ENCODE data around the gene OSBPL1A. TPM values are rescaled to one million over a fixed set of nuclear protein-coding genes. Genes with fewer than 3 reads are reported as not detected.

OSBPL1A gene
- total RNA-seq (67.1 TPM), polyA plus RNA-seq (ENCODE audit: insufficient read depth in 1 of 8, insufficient read length in 8 of 8, low replicate concordance in 1 of 8) (10 to 100 TPM; 43.0 to 68.0 (median 54.5) TPM)
- long read RNA-seq, donor 1, partial matches to known transcripts = 0 of 4 reads
- long read RNA-seq, donor 1, other reads (novel, unspliced or antisense) = 0 of 4 reads
- long read RNA-seq, donor 2, partial matches to known transcripts = 0 of 2 reads
- long read RNA-seq, donor 2, other reads (novel, unspliced or antisense) = 0 of 2 reads
- long read RNA-seq, donor 3, full-length matches to known transcripts = 10 of 15 reads
- long read RNA-seq, donor 3, partial matches to known transcripts = 5 of 15 reads
- long read RNA-seq, donor 3, other reads (novel, unspliced or antisense) = 0 of 15 reads
- long read RNA-seq, donor 4, partial matches to known transcripts = 0 of 3 reads
- long read RNA-seq, donor 4, other reads (novel, unspliced or antisense) = 0 of 3 reads
- long read RNA-seq, donor 5, transcript OSBPL1A-204 (14 exons, 3,317 nt) = major isoform, 7 of 97 reads
- long read RNA-seq, donor 5, partial matches to known transcripts = 90 of 97 reads
- long read RNA-seq, donor 5, other reads (novel, unspliced or antisense) = 0 of 97 reads
- long read RNA-seq, donor 6, transcript OSBPL1A-204 (14 exons, 3,317 nt) = major isoform, 10 of 10 reads
- long read RNA-seq, donor 6, partial matches to known transcripts = 0 of 10 reads
- long read RNA-seq, donor 6, other reads (novel, unspliced or antisense) = 0 of 10 reads
- long read RNA-seq, donor 7, transcript OSBPL1A-204 (14 exons, 3,317 nt) = major isoform, 6 of 17 reads
- long read RNA-seq, donor 7, partial matches to known transcripts = 11 of 17 reads
- long read RNA-seq, donor 7, other reads (novel, unspliced or antisense) = 0 of 17 reads
- long read RNA-seq, donor 8, partial matches to known transcripts = 0 of 1 reads
- long read RNA-seq, donor 8, other reads (novel, unspliced or antisense) = 0 of 1 reads
- long read RNA-seq, donor 9, transcript OSBPL1A-204 (14 exons, 3,317 nt) = major isoform, 5 of 5 reads
- long read RNA-seq, donor 9, partial matches to known transcripts = 0 of 5 reads
- long read RNA-seq, donor 9, other reads (novel, unspliced or antisense) = 0 of 5 reads
- long read RNA-seq, donor 10, transcript OSBPL1A-204 (14 exons, 3,317 nt) = major isoform, 10 of 10 reads
- long read RNA-seq, donor 10, partial matches to known transcripts = 0 of 10 reads
- long read RNA-seq, donor 10, other reads (novel, unspliced or antisense) = 0 of 10 reads
- long read RNA-seq, donor 11, full-length matches to known transcripts = 4 of 4 reads
- long read RNA-seq, donor 11, partial matches to known transcripts = 0 of 4 reads
- long read RNA-seq, donor 11, other reads (novel, unspliced or antisense) = 0 of 4 reads

DNA sequence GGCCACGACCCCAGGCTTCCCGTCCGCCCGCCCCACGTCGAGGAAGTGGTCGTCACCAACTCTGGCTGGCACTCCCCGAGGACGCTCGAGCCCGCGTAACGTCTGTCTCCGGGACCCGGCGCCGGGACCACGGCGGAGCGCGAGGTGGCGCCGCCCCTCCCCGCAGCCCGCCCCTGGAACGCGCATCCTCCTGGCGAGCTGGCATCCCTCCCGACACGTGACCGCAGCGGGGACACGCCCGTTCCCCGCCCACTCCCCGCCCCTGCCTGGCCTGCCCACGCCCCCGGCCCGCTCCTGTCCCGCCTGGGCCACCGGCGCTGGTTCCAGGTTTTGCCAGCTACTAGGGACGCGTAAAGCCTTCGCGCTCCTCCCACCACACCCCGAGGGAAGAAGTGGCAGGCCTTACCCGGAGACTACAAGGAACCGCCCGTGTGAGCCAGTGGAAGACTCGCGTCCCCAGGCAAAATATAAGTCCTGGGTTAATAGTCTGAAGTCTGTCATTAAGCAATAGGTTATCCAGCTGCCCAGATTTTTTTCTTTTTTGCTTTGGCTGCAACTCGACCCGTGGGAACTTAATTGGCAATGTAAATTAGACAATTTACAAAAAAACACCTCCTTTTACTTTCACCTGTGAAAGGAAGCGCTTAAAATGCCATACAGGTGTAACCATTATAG, at the start of gene OSBPL1A:
Gene OSBPL1A (minus strand): TSS at position 131 of the 675 bp plus-strand sequence. CDS start 20,291 bp downstream, outside the sequence.
- DNase-seq = peak; percentile 95
- 0% methylated on average over 47 of the region's 55 CpGs for WGBS (ENCODE audit: insufficient coverage)
- H3K27ac ChIP-seq (ENCODE audit: low read length) = peak within 1 kb of the TSS; percentile 82
- H3K9me3 ChIP-seq (replicated peaks; ENCODE audit: control insufficient read depth, low read depth, low read length) = no peaks in the 10 kb centered on the region
- no peaks in the 10 kb centered on the region for H3K36me3 ChIP-seq (ENCODE audit: control insufficient read depth, insufficient read depth, low read length)
- H3K4me3 ChIP-seq (ENCODE audit: low read length) = peak within 1 kb of the TSS; percentile 79
- no peaks in the 10 kb centered on the region for H3K27me3 ChIP-seq (ENCODE audit: control insufficient read depth, insufficient read depth, low read length)
- H3K4me1 ChIP-seq (ENCODE audit: control insufficient read depth, insufficient read depth, low read length) = peaks cover 2% of the 10 kb centered on the region

DNA sequence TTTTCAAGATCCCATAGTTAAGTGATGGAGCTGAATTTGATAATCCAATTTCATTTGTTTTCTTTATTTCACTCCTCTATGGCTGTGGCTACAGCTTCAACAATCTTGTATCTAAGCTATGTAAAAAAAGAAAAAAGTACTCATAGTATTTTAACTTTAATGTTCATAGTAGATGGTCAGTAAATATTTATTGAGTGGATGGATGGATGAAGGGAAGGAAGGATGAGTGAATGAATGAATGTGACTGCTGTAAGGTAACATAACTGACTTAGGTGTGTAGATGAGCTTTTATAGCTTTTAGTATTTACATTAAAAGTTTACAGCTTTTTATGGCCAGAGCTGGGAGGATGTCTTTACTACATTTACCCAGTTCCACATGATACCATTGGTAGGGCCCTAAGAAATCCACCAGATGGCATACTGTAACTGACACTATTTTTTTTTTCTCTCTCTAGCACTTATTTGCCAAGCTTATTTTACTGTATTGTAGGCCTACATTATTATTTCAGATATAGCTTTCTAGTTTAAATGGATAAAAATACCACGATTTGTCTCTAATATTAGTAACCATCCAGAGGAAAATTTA, 49.4 kb upstream of the OSBPL1A start:
- Histone ChIP-seq H3K9me3 (replicated peaks; ENCODE audit: control insufficient read depth, low read depth, low read length) (no peaks in the 10 kb centered on the region), H3K4me1 (ENCODE audit: control insufficient read depth, insufficient read depth, low read length) (no peaks in the 10 kb centered on the region), H3K4me3 (ENCODE audit: low read length) (no peak overlapping the region), H3K27ac (ENCODE audit: low read length) (no peak overlapping the region), H3K27me3 (ENCODE audit: control insufficient read depth, insufficient read depth, low read length) (no peaks in the 10 kb centered on the region), H3K36me3 (ENCODE audit: control insufficient read depth, insufficient read depth, low read length) (peaks cover 25% of the 10 kb centered on the region)
- no CpG with 5 or more reads among the region's 1 CpG for WGBS (ENCODE audit: insufficient coverage)
- DNase-seq = no peak

DNA sequence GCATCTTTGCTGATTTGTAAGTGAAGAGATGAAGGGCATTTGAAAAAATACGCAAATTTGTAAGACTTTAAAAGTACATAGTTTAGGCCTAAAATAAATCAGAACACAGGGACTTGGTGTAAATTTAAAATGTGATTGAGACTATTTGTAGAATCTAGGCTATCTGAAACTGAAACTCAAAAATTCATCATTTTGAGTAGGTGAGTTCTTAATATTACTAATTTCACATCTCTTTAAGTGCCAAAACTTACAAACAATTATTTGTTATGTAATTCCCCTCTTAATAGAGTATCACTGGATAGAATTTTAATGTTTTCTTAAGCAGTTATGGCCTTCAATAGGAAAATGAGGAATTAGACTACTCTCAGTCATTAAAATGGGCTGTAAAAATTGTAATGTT, 48.8 kb upstream of the OSBPL1A start:
- Histone ChIP-seq H3K27ac (ENCODE audit: low read length) (no peak overlapping the region), H3K9me3 (replicated peaks; ENCODE audit: control insufficient read depth, low read depth, low read length) (no peaks in the 10 kb centered on the region), H3K4me1 (ENCODE audit: control insufficient read depth, insufficient read depth, low read length) (no peaks in the 10 kb centered on the region), H3K4me3 (ENCODE audit: low read length) (no peak overlapping the region), H3K27me3 (ENCODE audit: control insufficient read depth, insufficient read depth, low read length) (no peaks in the 10 kb centered on the region), H3K36me3 (ENCODE audit: control insufficient read depth, insufficient read depth, low read length) (peaks cover 23% of the 10 kb centered on the region)
- no CpG with 5 or more reads among the region's 1 CpG for WGBS (ENCODE audit: insufficient coverage)
- DNase-seq = no peak

DNA sequence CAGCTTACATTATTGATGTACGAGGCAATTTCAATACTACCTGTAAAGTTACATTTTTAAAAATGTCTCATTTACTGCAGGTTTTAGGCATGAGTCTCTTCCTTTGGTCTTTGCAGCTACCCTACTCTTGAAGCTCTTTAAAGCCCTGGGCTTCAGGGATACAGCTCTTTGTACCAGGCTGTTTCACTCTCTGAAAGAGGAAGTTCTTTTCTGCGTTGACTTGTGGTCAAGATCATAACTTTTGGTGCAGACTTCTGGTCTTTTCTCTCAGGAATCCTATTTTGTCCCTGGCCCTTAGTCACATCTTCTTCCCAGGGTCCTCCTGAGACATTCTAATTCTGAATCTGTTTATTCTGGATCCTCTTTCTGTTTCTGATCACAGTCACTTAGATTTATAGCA, 46.2 kb upstream of the OSBPL1A start:
- H3K27me3 ChIP-seq (ENCODE audit: control insufficient read depth, insufficient read depth, low read length) = no peaks in the 10 kb centered on the region
- no peak for DNase-seq
- H3K27ac ChIP-seq (ENCODE audit: low read length) = no peak overlapping the region
- WGBS (ENCODE audit: insufficient coverage) = no CpG with 5 or more reads among the region's 2 CpGs
- no peak overlapping the region for H3K4me3 ChIP-seq (ENCODE audit: low read length)
- H3K36me3 ChIP-seq (ENCODE audit: control insufficient read depth, insufficient read depth, low read length) = peaks cover 20% of the 10 kb centered on the region
- no peaks in the 10 kb centered on the region for H3K4me1 ChIP-seq (ENCODE audit: control insufficient read depth, insufficient read depth, low read length)
- H3K9me3 ChIP-seq (replicated peaks; ENCODE audit: control insufficient read depth, low read depth, low read length) = no peaks in the 10 kb centered on the region

DNA sequence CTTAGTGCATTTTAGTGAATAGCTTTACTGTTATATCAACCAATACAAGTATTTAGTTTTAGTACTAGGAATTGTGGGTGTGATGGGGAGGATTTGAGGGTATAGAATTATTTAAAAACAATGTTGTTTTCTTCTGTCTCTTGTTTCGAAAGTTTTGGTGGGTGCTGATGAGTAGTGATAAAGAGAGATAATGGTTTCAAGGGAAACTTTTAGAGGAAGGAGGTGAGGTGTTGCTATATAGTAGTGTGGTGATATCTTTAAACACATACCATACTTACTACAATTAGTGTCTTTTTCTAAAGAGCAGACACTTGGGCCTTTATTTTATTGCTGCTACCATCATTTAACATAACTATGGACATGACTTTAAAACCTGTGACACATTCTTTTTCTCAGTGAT, 39.3 kb upstream of the OSBPL1A start:
- Histone ChIP-seq H3K4me3 (ENCODE audit: low read length) (no peak overlapping the region), H3K27me3 (ENCODE audit: control insufficient read depth, insufficient read depth, low read length) (no peaks in the 10 kb centered on the region), H3K27ac (ENCODE audit: low read length) (no peak overlapping the region), H3K4me1 (ENCODE audit: control insufficient read depth, insufficient read depth, low read length) (no peaks in the 10 kb centered on the region), H3K36me3 (ENCODE audit: control insufficient read depth, insufficient read depth, low read length) (peaks cover 30% of the 10 kb centered on the region), H3K9me3 (replicated peaks; ENCODE audit: control insufficient read depth, low read depth, low read length) (no peaks in the 10 kb centered on the region)
- no peak for DNase-seq
- WGBS (ENCODE audit: insufficient coverage) = no CpG with 5 or more reads among the region's 1 CpG

DNA sequence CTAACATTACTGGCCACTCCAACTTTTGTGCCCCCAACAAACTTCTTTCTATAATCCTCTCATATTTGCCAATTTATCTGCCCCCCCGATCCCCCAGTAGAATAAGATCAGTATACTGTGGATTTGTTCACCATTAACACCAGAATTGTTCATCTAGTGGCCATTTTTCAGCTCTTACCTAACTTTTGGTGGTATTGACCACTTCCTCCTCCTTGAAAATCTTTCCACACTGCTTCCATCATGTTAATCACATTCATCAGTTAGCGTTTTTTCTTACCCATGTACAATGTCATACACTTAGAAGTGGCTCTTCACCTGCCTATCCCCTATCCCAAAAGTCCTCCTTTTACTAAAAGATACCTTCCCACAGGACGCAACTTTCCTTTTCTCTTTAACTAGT, 35.0 kb upstream of the OSBPL1A start:
- Histone ChIP-seq H3K36me3 (ENCODE audit: control insufficient read depth, insufficient read depth, low read length) (peaks cover 23% of the 10 kb centered on the region), H3K4me3 (ENCODE audit: low read length) (no peak overlapping the region), H3K27ac (ENCODE audit: low read length) (no peak overlapping the region), H3K4me1 (ENCODE audit: control insufficient read depth, insufficient read depth, low read length) (no peaks in the 10 kb centered on the region), H3K27me3 (ENCODE audit: control insufficient read depth, insufficient read depth, low read length) (no peaks in the 10 kb centered on the region), H3K9me3 (replicated peaks; ENCODE audit: control insufficient read depth, low read depth, low read length) (no peaks in the 10 kb centered on the region)
- WGBS (ENCODE audit: insufficient coverage) = 100% methylated on average over 2 of the region's 3 CpGs
- no peak for DNase-seq

DNA sequence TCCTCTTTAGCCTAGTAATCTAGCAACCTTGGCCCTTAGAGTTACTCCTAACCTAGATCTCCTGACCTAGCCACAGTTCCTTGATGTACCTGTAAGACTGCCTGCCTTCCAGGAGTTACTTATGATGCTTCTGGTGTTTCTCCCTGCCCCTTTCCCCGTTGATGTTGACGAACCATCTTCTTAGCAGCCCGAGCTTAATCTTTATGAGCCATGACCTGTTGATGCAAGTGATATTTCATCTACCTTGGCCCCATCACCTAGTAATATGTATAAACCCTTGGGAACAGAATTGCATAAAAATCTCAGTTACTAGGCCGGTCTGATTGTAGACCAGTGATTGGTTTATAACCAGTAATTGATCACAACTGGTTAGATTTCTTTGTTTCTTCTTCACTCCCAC, 31.6 kb upstream of the OSBPL1A start:
- Histone ChIP-seq H3K4me3 (ENCODE audit: low read length) (no peak overlapping the region), H3K27ac (ENCODE audit: low read length) (no peak overlapping the region), H3K4me1 (ENCODE audit: control insufficient read depth, insufficient read depth, low read length) (no peaks in the 10 kb centered on the region), H3K9me3 (replicated peaks; ENCODE audit: control insufficient read depth, low read depth, low read length) (no peaks in the 10 kb centered on the region), H3K27me3 (ENCODE audit: control insufficient read depth, insufficient read depth, low read length) (peaks cover 7% of the 10 kb centered on the region), H3K36me3 (ENCODE audit: control insufficient read depth, insufficient read depth, low read length) (peaks cover 15% of the 10 kb centered on the region)
- WGBS (ENCODE audit: insufficient coverage) = no CpG with 5 or more reads among the region's 4 CpGs
- no peak for DNase-seq

DNA sequence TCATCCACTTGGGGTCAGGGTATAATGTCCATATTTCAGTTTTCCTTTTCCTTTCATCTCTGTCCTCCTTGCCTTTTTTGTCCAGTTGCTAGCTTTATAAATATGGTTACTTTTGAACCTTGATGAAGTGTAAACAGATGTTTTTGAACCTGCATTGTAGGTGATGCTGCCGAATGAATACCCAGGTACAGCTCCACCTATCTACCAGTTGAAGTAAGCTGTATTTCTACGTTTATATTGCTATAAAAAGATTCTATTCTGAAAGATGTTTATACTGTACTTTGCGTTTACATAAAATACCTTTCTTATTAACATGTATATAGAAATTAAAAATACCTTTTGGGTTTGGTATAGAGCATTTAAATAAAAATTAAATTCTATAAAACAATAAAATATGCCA, 31.1 kb upstream of the OSBPL1A start:
- no peak for DNase-seq
- no peaks in the 10 kb centered on the region for H3K9me3 ChIP-seq (replicated peaks; ENCODE audit: control insufficient read depth, low read depth, low read length)
- no peaks in the 10 kb centered on the region for H3K4me1 ChIP-seq (ENCODE audit: control insufficient read depth, insufficient read depth, low read length)
- peaks cover 10% of the 10 kb centered on the region for H3K36me3 ChIP-seq (ENCODE audit: control insufficient read depth, insufficient read depth, low read length)
- H3K27me3 ChIP-seq (ENCODE audit: control insufficient read depth, insufficient read depth, low read length) = peaks cover 7% of the 10 kb centered on the region
- H3K4me3 ChIP-seq (ENCODE audit: low read length) = no peak overlapping the region
- no CpG with 5 or more reads among the region's 3 CpGs for WGBS (ENCODE audit: insufficient coverage)
- no peak overlapping the region for H3K27ac ChIP-seq (ENCODE audit: low read length)

DNA sequence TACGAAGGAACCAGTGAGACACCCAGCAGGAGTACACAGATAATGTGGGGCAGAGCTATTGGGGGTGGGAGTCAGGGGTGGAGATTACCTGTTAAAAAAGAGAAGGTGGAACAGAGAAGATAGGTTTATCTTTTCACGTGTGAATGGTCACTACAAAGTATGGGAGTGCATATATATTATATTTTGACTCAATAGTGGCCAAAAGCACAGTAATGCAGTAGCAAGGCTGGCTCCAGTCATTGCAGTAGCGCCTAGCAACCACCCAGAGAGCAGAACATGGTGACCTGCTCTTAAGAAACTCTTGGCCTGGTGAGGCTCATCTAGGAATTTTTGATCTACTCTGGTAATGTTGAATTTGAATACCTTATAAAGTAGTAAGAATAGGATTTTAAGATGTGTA, 29.9 kb upstream of the OSBPL1A start:
- no peak for DNase-seq
- Histone ChIP-seq H3K27me3 (ENCODE audit: control insufficient read depth, insufficient read depth, low read length) (peaks cover 9% of the 10 kb centered on the region), H3K4me1 (ENCODE audit: control insufficient read depth, insufficient read depth, low read length) (no peaks in the 10 kb centered on the region), H3K27ac (ENCODE audit: low read length) (no peak overlapping the region), H3K36me3 (ENCODE audit: control insufficient read depth, insufficient read depth, low read length) (peaks cover 9% of the 10 kb centered on the region), H3K4me3 (ENCODE audit: low read length) (peak overlapping the region; percentile 86), H3K9me3 (replicated peaks; ENCODE audit: control insufficient read depth, low read depth, low read length) (no peaks in the 10 kb centered on the region)
- 100% methylated on average over 1 of the region's 3 CpGs for WGBS (ENCODE audit: insufficient coverage)

All from muscle of leg (tissue), 16 donors.